GM18511 (cell line): ENCODE measurements around the gene SH3BP2.

Experiments
- ATAC-seq: cut with Tn5 transposase; IDR thresholded peaks from one replicate; pipeline ENCODE4 v1.9.1; 2021; ENCODE audit warnings: mild to moderate bottlenecking, moderate library complexity; ENCODE audit not compliant: unreplicated experiment

Gene SH3BP2

GRCh38 chr4:2790583-2791517 lies 2.0 kb upstream of the SH3BP2 start:
- ATAC-seq = no peak

- no peak for ATAC-seq
Measured at GRCh38 chr4:2791518-2792395, 1.1 kb upstream of the SH3BP2 start.

DNA sequence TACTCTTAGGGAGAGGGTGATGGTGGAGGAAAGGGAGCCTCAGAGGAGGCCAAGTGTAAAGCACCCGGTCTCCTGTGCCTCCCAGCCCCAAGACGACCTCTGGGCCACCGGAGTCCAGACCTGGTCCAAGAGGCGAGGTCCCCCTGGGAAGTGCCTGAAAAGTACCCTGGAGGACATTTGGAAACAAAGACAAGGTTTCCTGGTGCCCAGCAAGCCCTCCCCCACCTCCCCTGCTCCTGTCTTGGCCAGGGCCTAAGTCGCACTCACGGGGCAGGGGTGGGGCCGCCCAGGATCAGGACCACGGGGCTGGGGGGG lies 532 bp upstream of the SH3BP2 start:
- no peak for ATAC-seq

GRCh38 chr4:2793586-2794485 lies 951 bp downstream of the SH3BP2 start:
- no peak for ATAC-seq

GRCh38 chr4:2794486-2795299 lies 1.8 kb downstream of the SH3BP2 start:
- no peak for ATAC-seq

GRCh38 chr4:2795300-2795892 lies 2.5 kb downstream of the SH3BP2 start:
- no peak for ATAC-seq

DNA sequence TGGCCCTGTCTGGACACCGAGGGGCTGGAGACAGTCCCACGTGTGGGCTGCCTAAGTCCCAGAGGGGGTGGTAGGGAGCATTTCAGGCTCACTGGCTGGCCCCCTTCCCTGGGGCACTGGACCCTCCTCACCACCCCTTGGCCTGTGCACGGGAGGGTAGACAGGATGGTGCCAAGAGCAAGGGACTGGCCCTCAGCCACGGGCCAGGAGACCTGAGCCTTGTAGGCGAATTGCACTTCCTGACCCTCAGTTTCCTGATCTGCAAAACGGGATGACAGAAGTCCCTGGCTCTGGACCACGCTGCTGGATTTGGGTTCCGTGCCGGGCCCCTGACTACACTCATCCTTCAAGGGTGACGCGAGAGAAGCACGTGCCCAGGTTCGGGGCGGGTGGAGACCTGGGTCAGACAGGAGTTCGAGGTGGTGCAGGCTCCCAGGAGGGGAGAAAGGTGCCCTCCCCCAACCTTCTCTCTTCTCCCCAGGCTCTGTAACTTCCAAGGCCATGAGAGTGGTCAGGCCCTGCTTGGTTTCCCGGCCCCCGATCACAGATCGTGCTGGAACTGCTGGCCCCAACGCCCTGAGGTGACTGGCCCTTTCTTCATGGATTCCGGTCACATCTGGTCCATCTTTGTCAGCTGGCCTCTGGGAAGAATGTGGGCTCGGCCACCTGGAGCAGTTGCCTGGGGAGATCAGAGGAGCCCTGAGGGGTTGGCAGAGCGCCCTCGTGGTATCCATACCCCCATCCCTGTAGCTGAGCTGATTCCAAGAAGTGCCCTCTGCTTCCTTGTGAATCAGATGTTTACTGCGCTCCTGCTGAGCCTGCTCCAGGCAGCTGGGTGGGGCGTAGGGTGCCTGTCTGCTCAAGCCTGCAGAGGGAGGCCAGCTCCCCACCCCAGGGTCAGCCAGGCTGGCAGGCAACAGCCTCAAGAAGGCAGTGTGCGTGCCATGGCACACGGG lies 3.3 kb downstream of the SH3BP2 start:
- no peak for ATAC-seq

- no peak for ATAC-seq
Measured at GRCh38 chr4:2796849-2797544, 4.1 kb downstream of the SH3BP2 start.

DNA sequence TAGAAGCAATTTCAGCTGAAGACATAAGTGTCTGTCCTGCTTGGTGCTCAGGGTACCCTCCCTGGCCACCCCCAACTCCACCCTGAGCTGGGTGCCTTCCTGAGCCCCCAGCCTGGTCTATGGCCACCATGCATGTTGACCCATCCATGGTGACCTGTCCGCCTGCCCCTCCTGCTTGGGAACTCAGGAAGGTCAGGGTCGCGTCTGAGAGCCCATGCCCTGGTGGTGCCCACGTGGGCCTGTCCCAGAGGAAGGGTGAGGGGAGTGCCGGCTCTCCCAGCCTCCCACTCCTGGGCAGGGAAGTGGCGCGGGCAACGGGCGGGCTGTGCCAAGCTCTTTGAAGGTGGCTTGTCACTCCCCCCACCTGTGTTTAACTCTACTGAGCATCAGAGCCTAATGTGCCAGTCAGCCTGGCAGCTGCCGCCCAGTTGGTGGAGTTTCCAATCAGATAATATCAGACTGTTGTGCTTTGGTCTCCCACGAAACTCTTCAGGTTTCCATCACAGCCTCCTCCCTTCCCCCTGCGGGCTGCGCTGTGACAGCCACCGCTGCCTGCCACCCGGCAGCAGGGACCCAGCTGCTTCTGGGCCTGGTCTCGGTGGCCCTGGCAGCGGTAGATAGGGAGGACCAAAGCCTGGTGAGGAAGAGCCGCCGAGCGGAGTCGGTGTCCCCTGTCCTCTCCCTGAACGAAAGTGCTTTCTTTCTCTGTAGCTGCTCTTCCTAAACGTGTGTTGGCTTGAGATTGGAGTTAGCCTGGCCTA lies 4.8 kb downstream of the SH3BP2 start:
- no peak for ATAC-seq

- peak; percentile 67 for ATAC-seq
Measured at GRCh38 chr4:2798399-2799223, 5.7 kb downstream of the SH3BP2 start.

DNA sequence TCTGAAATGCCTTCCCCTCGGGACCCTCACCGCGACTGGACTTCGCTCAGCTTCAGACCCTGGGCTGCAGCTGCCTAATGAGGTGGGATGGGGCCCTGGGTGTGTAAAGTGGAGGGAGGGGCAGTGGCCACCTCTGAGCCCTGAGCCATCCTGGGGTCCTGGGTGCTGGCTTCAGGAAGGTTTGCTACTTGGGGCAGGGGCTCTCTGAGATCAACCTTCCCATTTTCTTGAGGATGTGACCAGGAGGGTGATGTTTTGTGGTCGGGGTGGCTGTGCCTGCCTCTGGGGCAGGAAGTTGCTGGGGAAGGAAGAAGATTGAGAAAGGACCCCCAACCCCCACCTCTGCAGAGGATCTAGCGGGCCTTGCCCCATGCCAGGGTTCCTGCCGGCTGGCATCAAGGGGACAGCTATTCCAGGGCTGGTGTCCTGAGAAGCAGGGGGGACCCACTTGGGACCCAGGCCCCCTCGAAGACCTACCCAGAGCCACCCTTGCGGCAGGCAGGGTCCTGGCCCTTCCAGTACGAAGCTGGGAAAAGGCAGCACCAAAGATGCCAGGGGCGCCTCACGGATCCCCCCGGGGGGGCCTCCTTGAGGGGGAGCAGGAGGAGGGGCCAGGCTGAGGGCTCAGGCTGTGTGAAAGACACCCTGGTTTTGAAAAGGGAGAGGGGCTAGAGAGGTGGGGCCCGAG lies 6.5 kb downstream of the SH3BP2 start:
- no peak for ATAC-seq

DNA sequence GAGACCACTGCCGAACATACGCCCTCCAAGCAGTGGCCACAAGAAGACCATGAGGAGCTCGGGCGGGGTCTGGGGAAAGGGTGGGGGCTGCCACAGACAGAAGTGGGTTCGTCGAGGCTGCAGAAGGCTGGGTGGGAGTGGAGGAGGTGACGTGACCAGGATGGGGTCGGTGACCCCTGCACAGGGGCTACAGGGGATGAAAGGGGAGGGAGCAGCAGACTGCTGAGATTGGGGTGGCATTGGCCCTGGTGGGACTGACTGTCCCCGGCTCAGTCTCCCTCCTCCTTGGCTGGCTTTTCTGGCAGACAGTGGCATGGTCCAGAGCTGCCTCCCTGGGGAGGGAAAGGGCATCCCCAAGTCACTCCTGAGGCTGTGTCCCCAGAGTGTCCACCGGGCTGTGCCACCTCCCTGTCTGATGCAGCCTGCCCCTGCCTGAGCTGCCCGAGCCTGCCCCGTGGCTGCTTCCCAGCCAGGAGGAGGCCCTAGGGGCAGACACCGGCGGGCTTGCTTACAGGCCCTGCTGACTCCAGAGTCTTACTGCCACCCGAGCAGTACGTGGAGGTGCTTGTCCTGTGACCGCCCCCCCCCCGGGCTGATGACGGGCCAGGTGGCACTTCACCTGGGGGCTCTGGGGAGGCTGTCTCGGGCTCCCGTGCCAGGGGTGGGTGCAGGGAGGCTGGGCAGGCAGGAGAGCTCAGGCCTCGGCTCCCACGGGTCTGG lies 7.2 kb downstream of the SH3BP2 start:
- ATAC-seq = no peak

DNA sequence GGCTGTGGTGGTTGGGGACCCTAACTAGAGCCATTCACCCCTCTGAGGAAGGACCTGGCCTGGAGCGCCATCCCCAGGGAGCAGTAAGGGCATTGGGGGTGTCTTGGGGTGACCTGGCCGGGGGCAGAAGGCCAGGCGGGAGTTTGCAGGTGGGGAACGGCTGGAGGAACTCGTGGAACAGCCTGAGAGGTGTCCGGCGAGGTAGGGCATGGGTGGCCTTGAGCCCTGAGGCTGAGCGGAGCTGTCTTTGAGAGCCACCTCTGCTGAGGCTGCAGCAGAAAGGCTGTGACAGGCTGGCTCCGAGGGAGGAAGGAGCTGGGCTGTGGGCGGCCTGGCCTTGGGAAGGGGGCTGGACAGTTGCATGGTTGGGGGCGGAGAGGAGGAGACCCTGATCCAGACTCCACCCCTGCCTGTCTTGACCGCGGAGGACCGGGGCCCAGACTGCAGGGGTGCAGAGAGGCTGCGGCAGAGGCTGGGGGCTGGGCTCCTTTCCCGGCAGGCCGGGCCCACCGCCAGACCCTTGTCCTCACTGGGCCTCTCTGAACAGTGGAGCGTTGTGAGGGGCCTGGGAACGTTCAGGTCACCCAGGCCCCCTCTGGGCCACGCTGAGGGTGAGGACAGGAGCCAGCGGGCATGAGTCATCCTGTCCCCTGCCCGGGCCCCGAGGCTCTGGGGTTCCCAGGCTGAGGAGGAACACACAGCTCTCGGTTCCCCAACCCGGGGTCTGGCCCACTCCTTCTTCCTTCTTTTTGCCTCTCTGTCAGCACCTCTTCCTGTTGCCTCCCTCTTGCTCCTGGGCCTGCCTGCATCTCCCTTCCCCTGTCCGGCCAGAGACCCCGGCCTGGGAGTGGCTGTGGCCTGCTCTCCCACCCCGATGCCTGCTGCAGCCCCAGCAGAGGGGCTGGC lies 8.1 kb downstream of the SH3BP2 start:
- peak; percentile 49 for ATAC-seq
